K562 (cell line): ENCODE measurements around the gene JAG2. TPM values are rescaled to one million over a fixed set of nuclear protein-coding genes. Genes with fewer than 3 reads are reported as not detected.

ENCODE experiments used
- CTBP1 ChIP-seq: fragments of 450-650 bp; IDR thresholded peaks from 2 replicates; pipeline ENCODE4 v1.6.1; 2016; ENCODE audit warnings: borderline replicate concordance
- GABPB2 ChIP-seq: fragments of 250-450 bp; sonication (Bioruptor Pico); conservative IDR thresholded peaks from 2 replicates; pipeline ENCODE4 v1.5.1; 2021; ENCODE audit warnings: mild to moderate bottlenecking
- HBP1 ChIP-seq: fragments of 450-650 bp; formaldehyde crosslinking; IDR thresholded peaks from 2 replicates; pipeline ENCODE4 v1.4.0; 2022; ENCODE audit warnings: missing genetic modification characterization
- HIVEP1 ChIP-seq: fragments of 250-450 bp; sonication (Bioruptor Pico); IDR thresholded peaks from 2 replicates; pipeline ENCODE4 v1.4.0; 2020; ENCODE audit warnings: mild to moderate bottlenecking
- IRF2 ChIP-seq: sonication (generic); formaldehyde crosslinking; IDR thresholded peaks from 2 replicates; pipeline ENCODE4 v1.8.1; 2022; ENCODE audit warnings: mild to moderate bottlenecking, missing genetic modification reagents
- NCOA6 ChIP-seq: fragments of 450-650 bp; IDR thresholded peaks from 2 replicates; pipeline ENCODE4 v1.6.1; 2017; ENCODE audit warnings: mild to moderate bottlenecking
- NKRF ChIP-seq: fragments of 450-650 bp; IDR thresholded peaks from 2 replicates; pipeline ENCODE4 v1.6.1; 2016; ENCODE audit warnings: borderline replicate concordance
- RBBP5 ChIP-seq: fragments of 200-600 bp; sonication (generic); IDR thresholded peaks from 2 replicates; pipeline ENCODE4 v1.6.1; 2012; ENCODE audit warnings: borderline replicate concordance, mild to moderate bottlenecking, low read length, control low read depth, inconsistent platforms; ENCODE audit not compliant: insufficient read depth, poor library complexity, severe bottlenecking
- RBFOX2 ChIP-seq: fragments of 200-400 bp; formaldehyde crosslinking; IDR thresholded peaks from 2 replicates; pipeline ENCODE4 v1.6.1; 2017; ENCODE audit warnings: low read depth, mild to moderate bottlenecking, low read length, moderate library complexity
- RCOR1 ChIP-seq, 2 experiments: IDR thresholded peaks; 2 replicates each; pipeline ENCODE4 v1.6.1; 2012; ENCODE audit warnings: low read depth in 2 of 2, low read length in 2 of 2, borderline replicate concordance in 1 of 2, improper control_type of control experiment in 1 of 2
- SIN3B ChIP-seq: fragments of 450-650 bp; IDR thresholded peaks from 2 replicates; pipeline ENCODE4 v1.6.1; 2017; ENCODE audit warnings: low read depth, mild to moderate bottlenecking, moderate library complexity
- SMARCA5 ChIP-seq: fragments of 450-650 bp; IDR thresholded peaks from 2 replicates; pipeline ENCODE4 v1.6.1; 2016
- SRSF9 ChIP-seq: fragments of 200-400 bp; formaldehyde crosslinking; IDR thresholded peaks from 2 replicates; pipeline ENCODE4 v1.6.1; 2017; ENCODE audit warnings: low read depth, low read length, borderline replicate concordance
- TARDBP ChIP-seq: fragments of 450-650 bp; IDR thresholded peaks from 2 replicates; pipeline ENCODE4 v1.6.1; 2016
- XRCC3 ChIP-seq: fragments of 450-650 bp; IDR thresholded peaks from 2 replicates; pipeline ENCODE4 v1.6.1; 2017; ENCODE audit warnings: mild to moderate bottlenecking, moderate library complexity
- YBX1 ChIP-seq: fragments of 450-650 bp; IDR thresholded peaks from 2 replicates; pipeline ENCODE4 v1.7.1; 2016; ENCODE audit warnings: mild to moderate bottlenecking
- ZBTB8A ChIP-seq: fragments of 450-650 bp; IDR thresholded peaks from 2 replicates; pipeline ENCODE4 v1.6.1; 2018; ENCODE audit warnings: mild to moderate bottlenecking, moderate library complexity; ENCODE audit not compliant: partially characterized antibody
- ZNF277 ChIP-seq: fragments of 250-450 bp; sonication (Bioruptor Pico); IDR thresholded peaks from 2 replicates; pipeline ENCODE4 v1.8.0; 2022; ENCODE audit warnings: inconsistent platforms, mild to moderate bottlenecking, moderate library complexity, borderline replicate concordance
- ZNF311 ChIP-seq: fragments of 250-450 bp; sonication (Bioruptor Pico); IDR thresholded peaks from 2 replicates; pipeline ENCODE4 v1.4.0; 2020; ENCODE audit warnings: mild to moderate bottlenecking, moderate library complexity
- polyA plus RNA-seq, 8 experiments: library from polyadenylated mRNA; depleted of rRNA in 4 of 8; stranded (reverse) in 5 of 8; unstranded in 3 of 8; fragments of >200 nt; fragmentation: Nextera tagmentation in 2 of 8; fragmentation: Illumina TruSeq in 1 of 8; extraction: Ambion mirVana in 2 of 8; extraction: Trizol in 1 of 8; gene quantifications; 2 replicates each; pipeline versions ENCODE4 v1.2.1 to v1.2.3, GENCODE V29; 2011 to 2014; ENCODE audit warnings: inconsistent platforms in 1 of 8, missing spikeins in 1 of 8
- total RNA-seq, 7 experiments: library from RNA; depleted of rRNA in 6 of 7; stranded (reverse); fragments of >200 nt in 6 of 7; fragmentation: Illumina TruSeq in 2 of 7; extraction: Trizol in 2 of 7; gene quantifications; 2 replicates each; pipeline versions ENCODE4 v1.2.1 to v1.2.3, GENCODE V29; 2011 to 2021; ENCODE audit warnings: low replicate concordance in 1 of 7
- TF ChIP-seq, protein P1 (sequence below): sonication (generic); formaldehyde crosslinking; IDR thresholded peaks from 2 replicates; pipeline ENCODE4 v1.8.0; 2022; ENCODE audit warnings: missing genetic modification reagents, mild to moderate bottlenecking, moderate library complexity, borderline replicate concordance
- TF ChIP-seq, protein P2 (sequence below): fragments of 200-800 bp; sonication (Bioruptor generic); IDR thresholded peaks from 2 replicates; pipeline ENCODE4 v1.6.1; 2017; ENCODE audit warnings: missing genetic modification characterization, missing compliant biosample characterization

Gene JAG2
- total and polyA plus RNA-seq, 9 of the 15 experiments (the other 6 are each of a cell fraction or from before 2014, with no cell fraction given): 0.25 to 48.4 (median 8.6) TPM

- no peak for TF ChIP-seq ZNF277 (CRISPR knock-in tag)
- TF ChIP-seq NCOA6: no peak
- no peak for TF ChIP-seq TARDBP
- no peak for TF ChIP-seq HIVEP1 (CRISPR knock-in tag)
- TF ChIP-seq SRSF9: no peak
- no peak for TF ChIP-seq YBX1
- no peak for TF ChIP-seq IRF2 (CRISPR knock-in tag)
- TF ChIP-seq RCOR1 (IDR thresholded peaks at IDR 0.05; ENCODE audit: borderline replicate concordance in 1 of 2, low read depth in 2 of 2, low read length in 2 of 2): 0 out of 4 replicates have a peak, but pooled peaks of 1 of the 2 experiments have one; percentile 13
- TF ChIP-seq CTBP1: peak; percentile 95
- TF ChIP-seq, protein P1, sequence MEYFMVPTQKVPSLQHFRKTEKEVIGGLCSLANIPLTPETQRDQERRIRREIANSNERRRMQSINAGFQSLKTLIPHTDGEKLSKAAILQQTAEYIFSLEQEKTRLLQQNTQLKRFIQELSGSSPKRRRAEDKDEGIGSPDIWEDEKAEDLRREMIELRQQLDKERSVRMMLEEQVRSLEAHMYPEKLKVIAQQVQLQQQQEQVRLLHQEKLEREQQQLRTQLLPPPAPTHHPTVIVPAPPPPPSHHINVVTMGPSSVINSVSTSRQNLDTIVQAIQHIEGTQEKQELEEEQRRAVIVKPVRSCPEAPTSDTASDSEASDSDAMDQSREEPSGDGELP: peak; percentile 38; the same call in 1 of the 2 replicates
- no peak for TF ChIP-seq ZNF311
- TF ChIP-seq XRCC3: no peak
- TF ChIP-seq, protein P2, sequence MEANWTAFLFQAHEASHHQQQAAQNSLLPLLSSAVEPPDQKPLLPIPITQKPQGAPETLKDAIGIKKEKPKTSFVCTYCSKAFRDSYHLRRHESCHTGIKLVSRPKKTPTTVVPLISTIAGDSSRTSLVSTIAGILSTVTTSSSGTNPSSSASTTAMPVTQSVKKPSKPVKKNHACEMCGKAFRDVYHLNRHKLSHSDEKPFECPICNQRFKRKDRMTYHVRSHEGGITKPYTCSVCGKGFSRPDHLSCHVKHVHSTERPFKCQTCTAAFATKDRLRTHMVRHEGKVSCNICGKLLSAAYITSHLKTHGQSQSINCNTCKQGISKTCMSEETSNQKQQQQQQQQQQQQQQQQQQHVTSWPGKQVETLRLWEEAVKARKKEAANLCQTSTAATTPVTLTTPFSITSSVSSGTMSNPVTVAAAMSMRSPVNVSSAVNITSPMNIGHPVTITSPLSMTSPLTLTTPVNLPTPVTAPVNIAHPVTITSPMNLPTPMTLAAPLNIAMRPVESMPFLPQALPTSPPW (CRISPR knock-in tag): peak; percentile 67
- TF ChIP-seq GABPB2 (CRISPR knock-in tag): no peak
- no peak for TF ChIP-seq ZBTB8A
- no peak for TF ChIP-seq SMARCA5
- TF ChIP-seq SIN3B: no peak
- TF ChIP-seq HBP1: no peak
- no peak for TF ChIP-seq NKRF
- TF ChIP-seq RBBP5: peak; percentile 24
- peak; percentile 43; the same call in 1 of the 2 replicates for TF ChIP-seq RBFOX2
These were observed 467 bp upstream of the JAG2 start (continued) for GRCh38 chr14:105168979-105169507.
